Spinal cord (tissue), 10 donors: ENCODE data around the gene UNC80. TPM values are rescaled to one million over a fixed set of nuclear protein-coding genes. Genes with fewer than 3 reads are reported as not detected.

ENCODE experiments used
- DNase-seq, 6 donors: peaks; one replicate each; pipeline versions ENCODE4 v3.0.0 to v3.0.0-alpha.2; 2013 to 2015; ENCODE audit warnings: low spot score in 6 of 6, low read depth in 4 of 6
- H3K27ac ChIP-seq: one replicate; pipeline ENCODE4 v1.5.1; 2013; ENCODE audit warnings: low read depth, low read length, control low read depth
- H3K27me3 ChIP-seq: one replicate; pipeline ENCODE4 v1.6.1; 2013; ENCODE audit warnings: low read length; ENCODE audit not compliant: control insufficient read depth, insufficient read depth
- H3K36me3 ChIP-seq: one replicate; pipeline ENCODE4 v1.6.1; 2013; ENCODE audit warnings: low read length; ENCODE audit not compliant: control insufficient read depth, insufficient read depth
- H3K4me1 ChIP-seq: one replicate; pipeline ENCODE4 v1.6.1; 2013; ENCODE audit warnings: low read length; ENCODE audit not compliant: control insufficient read depth, insufficient read depth
- H3K4me3 ChIP-seq: one replicate; pipeline ENCODE4 v1.5.1; 2013; ENCODE audit warnings: low read depth, low read length, control low read depth
- H3K9me3 ChIP-seq: one replicate; pipeline ENCODE4 v1.6.1; 2013; ENCODE audit warnings: low read length; ENCODE audit not compliant: control insufficient read depth, insufficient read depth
- WGBS: methylation state at CpG from one replicate; pipeline ENCODE4 v1.1.5; 2013; ENCODE audit warnings: missing lambda C conversion rate; ENCODE audit not compliant: insufficient coverage; 5-methylcytosine and 5-hydroxymethylcytosine counted together
- polyA plus RNA-seq, 2 donors: library from polyadenylated mRNA; unstranded; fragments of 120-200 nt; gene quantifications; one replicate each; pipeline ENCODE4 v1.2.1, GENCODE V29; 2013; ENCODE audit not compliant: insufficient read length in 2 of 2
- total RNA-seq, 2 donors: library from RNA; depleted of rRNA in 1 of 2; stranded (reverse); fragments of 120-200 nt in 1 of 2; fragments of >200 nt in 1 of 2; gene quantifications; one replicate each; pipeline versions ENCODE4 v1.2.3 to v1.2.4, GENCODE V29; 2013 to 2014
- donor health status: healthy.

UNC80 gene
- total and polyA plus RNA-seq, 4 donors: 12.3 to 37.8 (median 16.1) TPM

DNA sequence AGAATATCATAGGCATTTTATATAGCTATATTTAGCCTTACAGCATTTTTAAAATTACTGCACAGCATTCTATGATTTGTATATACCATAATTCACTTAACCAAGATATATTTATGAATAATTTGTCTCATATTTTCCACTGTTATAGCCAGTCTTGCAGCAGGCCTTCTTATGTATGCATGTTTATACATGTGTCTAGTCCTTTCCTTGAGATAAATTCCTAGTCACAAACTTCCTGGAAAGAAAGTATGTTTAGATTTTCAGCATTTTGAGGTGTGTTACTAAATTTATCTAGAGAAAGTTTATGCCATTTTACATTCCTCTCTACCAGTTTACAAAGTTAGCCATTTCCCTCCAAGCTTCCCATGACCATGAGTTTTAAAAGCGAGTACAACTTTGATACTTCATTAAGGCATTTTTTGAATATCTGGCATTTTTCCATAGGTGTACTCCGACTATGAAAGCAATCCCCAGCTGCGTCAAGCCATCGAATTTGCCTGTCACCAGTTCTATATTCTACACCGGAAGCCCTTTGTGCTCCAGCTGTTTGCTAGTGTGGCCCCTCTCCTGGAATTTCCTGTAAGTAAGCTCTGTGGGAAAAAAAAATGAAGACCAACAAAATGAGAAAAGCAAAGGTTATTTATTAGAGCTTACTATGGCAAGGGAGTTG, 171.4 kb downstream of the UNC80 start:
- Histone ChIP-seq H3K27me3 (no peaks in the 10 kb centered on the region), H3K4me1 (peaks cover 3% of the 10 kb centered on the region), H3K27ac (no peak overlapping the region), H3K4me3 (no peak overlapping the region), H3K36me3 (peaks cover 16% of the 10 kb centered on the region), H3K9me3 (no peaks in the 10 kb centered on the region)
- 100% methylated on average over 1 of the region's 5 CpGs for WGBS
- DNase-seq: no peak

GRCh38 chr2:209943776-209944175, 172.1 kb downstream of the UNC80 start:
- Histone ChIP-seq H3K36me3 (peaks cover 13% of the 10 kb centered on the region), H3K4me1 (peaks cover 3% of the 10 kb centered on the region), H3K27ac (no peak overlapping the region), H3K27me3 (no peaks in the 10 kb centered on the region), H3K9me3 (no peaks in the 10 kb centered on the region), H3K4me3 (no peak overlapping the region)
- DNase-seq: no peak

GRCh38 chr2:209946539-209946938, 174.9 kb downstream of the UNC80 start:
- Histone ChIP-seq H3K36me3 (peaks cover 2% of the 10 kb centered on the region), H3K4me1 (no peaks in the 10 kb centered on the region), H3K27ac (no peak overlapping the region), H3K27me3 (no peaks in the 10 kb centered on the region), H3K9me3 (no peaks in the 10 kb centered on the region), H3K4me3 (no peak overlapping the region)
- DNase-seq: no peak
- WGBS: no CpG with 5 or more reads among the region's 1 CpG

GRCh38 chr2:209956271-209956670, 184.6 kb downstream of the UNC80 start:
- Histone ChIP-seq H3K36me3 (peaks cover 3% of the 10 kb centered on the region), H3K27ac (no peak overlapping the region), H3K4me1 (peaks cover 3% of the 10 kb centered on the region), H3K9me3 (no peaks in the 10 kb centered on the region), H3K4me3 (no peak overlapping the region), H3K27me3 (no peaks in the 10 kb centered on the region)
- 69% methylated on average over 2 of the region's 2 CpGs for WGBS
- DNase-seq: no peak

GRCh38 chr2:209958016-209958415, 186.4 kb downstream of the UNC80 start:
- peaks cover 3% of the 10 kb centered on the region for H3K36me3 ChIP-seq
- H3K27ac ChIP-seq: no peak overlapping the region
- WGBS: no CpG with 5 or more reads among the region's 2 CpGs
- no peaks in the 10 kb centered on the region for H3K9me3 ChIP-seq
- H3K4me1 ChIP-seq: peaks cover 3% of the 10 kb centered on the region
- DNase-seq: no peak
- no peak overlapping the region for H3K4me3 ChIP-seq
- H3K27me3 ChIP-seq: no peaks in the 10 kb centered on the region

GRCh38 chr2:209960045-209960444, 188.4 kb downstream of the UNC80 start:
- H3K9me3 ChIP-seq: no peaks in the 10 kb centered on the region

DNA sequence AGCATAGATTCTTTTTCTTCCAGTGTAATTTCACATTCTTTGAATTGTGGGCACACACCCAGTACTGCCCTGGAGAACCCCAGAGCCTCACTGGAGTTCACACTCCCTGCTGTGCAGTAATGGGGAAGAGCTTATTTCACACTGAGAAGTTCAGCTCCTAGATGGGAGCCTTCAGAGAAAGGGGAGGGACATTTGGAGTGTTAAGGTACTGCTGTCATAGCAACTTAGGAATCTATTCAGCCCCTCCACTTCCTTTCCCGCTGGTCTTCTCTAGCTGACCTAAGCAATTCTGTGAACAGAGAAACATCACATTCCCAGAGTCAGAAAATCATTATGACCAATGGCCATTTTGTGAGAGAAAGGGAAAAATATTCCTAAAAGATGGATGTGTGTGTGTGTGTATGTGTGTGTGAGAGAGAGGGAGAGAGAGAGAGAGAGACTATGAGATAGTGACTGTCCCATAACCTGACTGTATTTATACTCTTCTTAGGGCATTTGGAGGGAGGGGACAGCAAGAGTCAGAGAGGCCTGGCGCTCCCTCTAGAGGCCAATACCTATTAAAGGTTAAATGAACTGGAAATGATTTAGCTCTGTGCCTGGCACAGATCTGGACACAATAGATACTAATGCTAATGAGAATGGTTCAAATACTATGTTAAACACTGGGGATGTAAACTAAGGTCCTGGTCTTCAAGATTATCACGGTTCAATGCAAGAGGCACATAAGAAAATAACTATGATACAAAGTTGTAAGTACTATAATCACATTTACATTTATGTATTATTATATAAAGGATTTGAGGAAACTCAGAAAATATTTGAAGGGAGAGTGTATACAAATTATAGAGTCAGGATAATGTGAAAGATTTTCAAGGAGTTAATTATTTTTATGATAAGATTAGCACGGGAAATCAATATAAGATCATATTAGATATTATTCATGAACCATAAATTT, 189.3 kb downstream of the UNC80 start:
- H3K4me1 ChIP-seq: peaks cover 3% of the 10 kb centered on the region
- peak in 5 of 6 donors; percentile 53 to 89 (median 71) for DNase-seq
- H3K36me3 ChIP-seq: no peaks in the 10 kb centered on the region
- H3K4me3 ChIP-seq: no peak overlapping the region
- H3K9me3 ChIP-seq: no peaks in the 10 kb centered on the region
- WGBS: no CpG with 5 or more reads among the region's 4 CpGs
- no peaks in the 10 kb centered on the region for H3K27me3 ChIP-seq
- peak overlapping the region; percentile 85 for H3K27ac ChIP-seq

More at GRCh38 chr2:209960045-209960444, 188.4 kb downstream of the UNC80 start:
- H3K4me1 ChIP-seq: peaks cover 3% of the 10 kb centered on the region
- peak in 2 of 6 donors; percentile 35 to 62 for DNase-seq
- no peak overlapping the region for H3K4me3 ChIP-seq
- no peaks in the 10 kb centered on the region for H3K36me3 ChIP-seq
- WGBS: 40% methylated on average over 1 of the region's 7 CpGs
- peak overlapping the region; percentile 85 for H3K27ac ChIP-seq
- H3K27me3 ChIP-seq: no peaks in the 10 kb centered on the region

GRCh38 chr2:209965723-209966122, 194.1 kb downstream of the UNC80 start:
- Histone ChIP-seq H3K27ac (no peak overlapping the region), H3K36me3 (no peaks in the 10 kb centered on the region), H3K9me3 (no peaks in the 10 kb centered on the region), H3K27me3 (no peaks in the 10 kb centered on the region), H3K4me1 (no peaks in the 10 kb centered on the region), H3K4me3 (no peak overlapping the region)
- no peak for DNase-seq
- WGBS: 100% methylated on average over 1 of the region's 2 CpGs

GRCh38 chr2:209969692-209970091, 198.1 kb downstream of the UNC80 start:
- no peaks in the 10 kb centered on the region for H3K4me1 ChIP-seq
- H3K36me3 ChIP-seq: no peaks in the 10 kb centered on the region
- H3K27ac ChIP-seq: no peak overlapping the region
- no peaks in the 10 kb centered on the region for H3K9me3 ChIP-seq
- H3K4me3 ChIP-seq: no peak overlapping the region
- WGBS: no CpG with 5 or more reads among the region's 4 CpGs
- no peaks in the 10 kb centered on the region for H3K27me3 ChIP-seq
- DNase-seq: no peak
